NCI-H748 (cell line): ENCODE measurements around the gene HMGN4.
A peak's percentile ranks its signal among the peaks of the same experiment; 100 is the strongest.

Source experiments
- DNase-seq: peaks from one replicate; lab custom pipeline; 2025; ENCODE audit not compliant: unreplicated experiment; lab: John Stamatoyannopoulos, UW

The HMGN4 gene

DNA sequence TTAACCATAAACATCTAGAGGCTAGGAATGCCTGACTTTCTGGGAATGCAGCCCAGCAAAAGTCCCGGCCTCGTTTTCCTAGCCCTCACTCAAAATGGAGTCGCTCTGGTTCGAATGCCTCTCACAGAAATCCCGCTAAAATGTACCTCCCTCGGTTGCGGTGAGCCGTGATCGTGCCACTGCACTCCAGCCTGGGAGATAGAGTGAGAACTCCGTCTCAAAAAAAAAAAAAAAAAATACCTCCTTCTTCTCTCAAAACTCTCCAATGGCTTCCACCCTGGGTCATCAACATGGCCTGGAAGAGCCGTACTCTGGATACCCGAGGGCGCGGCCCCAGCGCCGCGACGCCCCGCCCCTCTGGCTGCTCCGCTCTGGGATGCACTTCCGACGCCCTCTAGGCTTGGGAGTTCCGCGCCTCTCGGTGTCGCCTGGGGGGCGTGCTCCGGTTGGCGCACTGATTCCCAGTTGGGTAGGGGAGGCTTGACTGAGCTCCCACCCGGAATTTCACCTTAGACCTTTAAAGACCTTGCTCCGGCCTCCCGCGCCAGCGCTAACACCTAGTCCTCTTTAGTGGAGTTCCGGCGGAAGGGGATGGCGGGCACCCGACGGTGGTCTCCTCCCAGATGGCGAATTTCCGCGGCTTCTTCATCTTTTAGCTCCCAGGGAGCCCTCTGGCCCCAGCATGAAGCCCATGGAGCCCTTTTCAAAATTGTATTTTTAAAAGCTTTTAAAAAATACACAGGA lies 12.3 kb downstream of the HMGN4 start:
- DNase-seq: peak; percentile 90

DNA sequence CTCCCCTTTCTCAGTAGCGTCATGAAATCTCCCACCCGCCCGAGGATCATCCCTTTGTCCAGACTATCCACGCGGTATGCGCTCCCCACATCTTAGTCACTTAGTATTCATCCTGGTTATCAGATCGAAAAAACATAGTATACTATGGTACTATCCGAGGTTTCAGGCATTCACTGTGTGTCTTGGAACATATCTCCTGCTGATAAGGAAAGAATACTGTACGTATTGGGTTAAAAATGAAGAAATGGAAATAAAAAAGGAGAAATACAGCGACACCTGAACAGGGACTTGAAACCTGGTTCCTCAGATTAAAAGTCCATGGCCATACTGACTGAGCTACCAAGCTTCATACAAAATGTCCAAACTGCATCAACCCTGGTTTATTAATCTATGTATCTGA lies 14.0 kb downstream of the HMGN4 start:
- peak; percentile 20 for DNase-seq

DNA sequence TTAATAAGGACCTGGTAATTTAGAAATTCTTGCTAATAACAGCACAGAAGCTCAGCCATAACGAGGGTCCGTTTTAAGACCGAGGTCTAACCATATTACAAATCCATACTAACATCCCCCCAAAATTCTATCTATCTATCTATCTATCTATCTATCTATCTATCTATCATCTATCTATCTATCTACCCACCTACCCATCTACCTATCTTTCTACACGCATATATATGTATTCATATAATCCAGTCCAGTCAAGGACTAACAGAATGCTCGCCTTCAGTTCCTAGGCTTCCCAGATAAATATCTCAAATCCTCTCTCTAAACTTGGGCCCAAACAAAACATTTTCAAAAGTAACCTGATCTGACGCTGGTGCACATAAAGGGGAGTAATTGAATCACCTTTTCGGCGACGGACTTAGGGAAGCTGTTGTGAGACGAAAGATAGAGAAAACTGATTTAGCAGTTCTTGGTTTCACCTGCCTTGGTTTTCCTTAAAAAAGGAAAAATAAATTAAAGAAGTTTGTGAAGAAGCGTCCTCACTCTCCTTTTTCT lies 14.5 kb downstream of the HMGN4 start:
- DNase-seq: peak; percentile 61

DNA sequence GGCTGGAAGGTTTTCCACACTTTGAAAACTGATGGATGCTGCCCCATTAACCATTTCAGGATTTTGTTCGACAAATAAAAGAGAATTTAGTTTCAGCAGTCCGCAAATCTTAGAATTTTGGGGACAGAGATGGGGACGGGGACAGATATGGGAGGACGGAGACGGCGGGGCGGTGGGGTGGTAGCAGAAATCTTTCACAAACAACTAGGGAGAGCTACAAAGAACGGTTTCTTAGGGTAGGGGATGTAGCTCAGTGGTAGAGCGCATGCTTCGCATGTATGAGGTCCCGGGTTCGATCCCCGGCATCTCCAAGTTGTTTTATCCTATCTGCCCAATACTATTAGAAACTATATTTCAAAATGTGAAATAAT lies 15.1 kb downstream of the HMGN4 start:
- DNase-seq: peak; percentile 84

DNA sequence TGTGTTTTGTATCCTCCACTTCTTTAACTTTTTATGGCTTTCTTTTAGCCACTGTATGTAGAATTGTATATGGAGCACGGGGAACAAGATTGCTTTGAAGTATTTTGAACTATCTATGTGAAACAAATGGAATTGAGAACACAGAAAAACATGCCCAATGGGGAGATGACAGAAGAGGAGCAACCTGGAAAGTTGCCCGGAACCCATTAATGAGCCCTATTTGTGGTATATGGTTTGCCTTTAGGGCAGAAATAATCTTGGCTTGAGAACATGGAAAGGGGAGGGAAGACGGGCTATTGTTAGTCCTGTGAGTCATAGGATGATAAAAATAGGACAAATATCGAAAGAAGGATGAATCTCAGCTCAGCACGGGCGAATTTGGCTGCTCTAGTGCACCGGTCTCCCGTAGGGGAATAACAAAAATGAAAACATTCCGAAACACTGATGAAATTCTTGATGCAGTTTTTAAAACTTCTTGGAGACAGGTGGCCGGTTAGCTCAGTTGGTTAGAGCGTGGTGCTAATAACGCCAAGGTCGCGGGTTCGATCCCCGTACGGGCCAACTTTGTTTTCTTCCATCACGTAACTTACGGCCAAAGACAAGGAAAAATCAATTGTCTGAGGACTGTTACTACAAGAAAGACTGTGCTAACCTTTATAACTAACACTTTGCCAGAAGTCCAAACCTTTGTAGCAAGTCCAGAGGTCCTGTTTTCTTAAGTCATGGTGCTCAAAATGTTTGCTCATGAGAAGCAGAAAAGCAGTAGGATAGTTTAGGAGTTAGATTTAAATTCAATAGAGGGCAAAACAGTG lies 15.7 kb downstream of the HMGN4 start:
- DNase-seq: peak; percentile 86

DNA sequence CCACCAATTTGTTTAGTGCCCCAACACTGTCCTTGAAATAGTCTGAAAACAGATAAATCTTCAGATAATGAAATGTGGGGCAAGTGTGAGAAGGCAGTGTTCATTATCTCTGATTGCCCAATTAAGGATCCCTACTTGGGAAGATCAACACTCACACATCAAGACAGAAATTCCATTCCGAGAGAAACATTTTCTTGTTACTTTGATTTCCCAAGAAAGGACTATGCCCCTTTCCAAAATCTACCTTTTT lies 16.2 kb downstream of the HMGN4 start:
- no peak for DNase-seq

DNA sequence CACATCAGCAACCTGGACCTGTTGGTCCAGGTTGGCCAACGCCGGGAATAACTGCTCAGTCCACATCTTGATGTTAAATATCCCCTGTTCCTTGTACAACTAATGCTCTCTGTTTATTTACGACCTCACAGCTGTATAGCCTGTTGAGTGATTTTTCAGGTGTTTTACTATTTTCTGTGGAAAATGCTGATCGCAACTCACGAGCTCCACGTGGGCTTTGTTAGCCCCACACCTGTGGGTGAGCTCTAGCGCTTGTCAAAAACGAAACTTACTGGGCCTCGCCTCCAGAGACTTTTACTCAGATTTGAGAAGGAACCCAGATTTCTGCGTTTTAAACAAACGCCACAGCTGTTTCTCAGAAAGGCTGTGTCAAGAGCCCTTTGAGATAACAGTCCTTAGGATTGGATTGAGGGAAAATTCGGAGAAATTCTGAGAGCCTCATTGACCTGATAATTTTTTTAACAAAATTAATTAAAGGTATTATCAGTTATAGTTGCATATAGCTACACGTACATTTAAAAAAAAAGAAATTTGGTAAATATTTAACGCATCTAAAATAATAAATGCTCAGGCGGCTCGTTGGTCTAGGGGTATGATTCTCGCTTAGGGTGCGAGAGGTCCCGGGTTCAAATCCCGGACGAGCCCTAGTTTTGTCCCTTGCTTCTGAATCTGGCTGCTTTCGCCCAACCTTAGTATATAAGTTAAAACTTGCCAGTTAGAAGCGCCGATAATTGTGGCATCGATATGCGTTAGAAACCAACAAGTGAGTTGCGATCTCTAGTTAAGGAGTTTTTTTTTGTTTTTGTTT lies 16.7 kb downstream of the HMGN4 start:
- peak; percentile 45 for DNase-seq

DNA sequence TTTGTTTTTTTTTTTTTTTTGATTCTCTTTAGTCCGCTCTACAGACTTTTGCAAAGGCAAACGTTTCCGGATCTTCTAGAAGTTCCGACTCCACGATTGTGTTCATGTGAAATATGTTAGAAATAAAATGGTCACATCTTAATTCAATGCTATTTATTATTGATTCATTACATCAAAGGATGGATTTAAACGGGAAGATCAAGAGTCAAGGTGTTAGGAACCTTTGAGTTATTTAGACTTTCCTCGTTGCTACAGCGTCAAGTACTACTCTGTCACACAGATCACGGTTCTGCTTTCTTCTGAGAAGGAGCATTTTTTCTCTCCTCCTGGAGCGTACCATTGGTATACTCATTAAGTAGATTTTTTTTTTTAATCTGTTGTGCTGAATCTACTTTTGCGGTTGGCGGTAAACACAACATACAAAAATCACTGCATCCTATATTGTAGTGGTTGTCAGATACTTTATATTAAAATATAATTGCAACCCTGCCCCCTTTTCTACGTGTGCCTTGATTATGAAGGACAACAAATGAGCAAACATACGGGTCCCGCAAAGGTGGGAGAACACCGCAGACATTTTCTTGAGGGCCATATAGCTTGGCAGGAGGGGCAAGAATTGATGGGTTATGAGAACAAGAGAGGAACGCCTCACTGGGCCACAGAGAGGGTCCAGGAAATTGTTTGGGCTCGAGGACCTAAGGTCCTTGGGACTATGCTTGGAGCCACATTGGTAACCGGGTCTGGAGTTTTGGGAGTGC lies 17.5 kb downstream of the HMGN4 start:
- DNase-seq: no peak

DNA sequence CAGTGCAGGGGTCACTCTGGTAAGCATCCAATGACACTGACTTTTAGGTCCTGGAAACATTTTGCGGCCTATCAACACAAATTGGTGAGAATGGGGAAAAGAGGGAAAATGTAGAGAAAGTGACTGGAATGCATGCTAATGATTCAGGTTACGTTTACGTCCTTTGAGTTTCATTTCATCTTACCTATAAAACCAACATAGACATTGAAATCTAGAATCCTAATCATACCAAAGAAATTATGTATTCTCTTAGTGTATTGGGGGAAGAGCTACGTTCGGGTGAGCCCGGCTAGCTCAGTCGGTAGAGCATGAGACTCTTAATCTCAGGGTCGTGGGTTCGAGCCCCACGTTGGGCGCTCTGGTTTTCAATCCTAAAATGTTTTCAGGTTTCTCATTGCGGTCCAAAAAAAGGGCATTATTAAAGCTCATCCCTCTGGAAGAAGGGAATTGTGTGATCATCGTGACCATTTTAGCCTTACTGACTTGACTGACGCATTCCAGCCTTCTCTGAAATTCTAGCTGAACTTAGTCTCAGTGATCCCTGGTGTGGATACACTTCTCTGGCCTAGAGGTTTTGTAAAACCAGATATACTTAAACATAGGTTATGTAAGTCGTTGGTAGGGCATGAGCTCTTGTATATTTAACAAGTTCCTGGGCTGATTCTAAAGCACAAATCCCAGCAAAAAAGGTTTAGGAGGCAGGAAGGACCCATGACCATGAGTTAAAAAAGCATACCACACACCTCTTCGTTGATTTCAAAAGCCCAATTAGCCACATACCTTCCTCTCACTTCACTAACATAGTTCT lies 18.3 kb downstream of the HMGN4 start:
- peak; percentile 83 for DNase-seq

DNA sequence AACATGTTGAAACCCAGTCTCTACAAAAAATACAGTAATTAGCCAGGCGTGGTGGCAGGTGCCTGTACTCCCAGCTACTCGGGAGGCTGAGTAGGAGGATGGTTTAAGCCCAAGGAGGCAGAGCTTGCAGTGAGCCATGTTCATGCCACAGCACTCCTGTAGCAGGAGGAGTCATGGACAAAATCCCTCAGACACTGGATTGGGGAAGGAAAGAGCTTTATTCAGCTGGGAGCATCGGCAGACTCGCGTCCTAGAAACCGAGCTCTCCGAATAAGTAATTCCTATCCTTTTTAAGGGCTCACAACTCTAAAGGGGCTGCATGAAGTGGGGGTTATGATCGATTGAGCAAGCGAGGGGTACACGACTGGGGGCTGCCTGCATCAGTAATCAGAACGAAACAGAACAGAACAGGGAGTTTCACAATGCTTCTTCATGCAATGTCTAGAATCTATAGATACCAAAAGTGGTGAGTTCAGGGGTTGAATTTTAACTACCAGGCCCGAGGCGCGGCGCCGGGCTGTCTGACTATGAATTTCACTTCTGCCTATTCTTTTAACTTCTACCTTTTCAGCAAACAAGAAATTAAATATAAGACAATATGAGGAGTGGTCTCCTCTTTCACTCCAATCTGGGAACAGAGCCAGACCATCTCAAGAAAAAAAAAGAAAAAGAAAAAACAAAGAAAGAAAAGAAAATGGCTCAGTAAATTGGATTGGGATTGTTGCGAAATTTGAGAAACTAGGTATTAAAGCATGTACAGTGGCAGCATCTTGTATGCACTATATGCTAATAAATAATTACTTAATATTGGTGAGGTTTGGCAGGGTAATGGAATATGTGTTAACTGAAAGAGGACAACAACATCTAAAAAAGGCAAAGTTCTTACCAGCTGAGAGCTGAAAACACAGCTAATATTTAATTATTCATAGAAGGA lies 23.6 kb downstream of the HMGN4 start:
- DNase-seq: no peak

DNA sequence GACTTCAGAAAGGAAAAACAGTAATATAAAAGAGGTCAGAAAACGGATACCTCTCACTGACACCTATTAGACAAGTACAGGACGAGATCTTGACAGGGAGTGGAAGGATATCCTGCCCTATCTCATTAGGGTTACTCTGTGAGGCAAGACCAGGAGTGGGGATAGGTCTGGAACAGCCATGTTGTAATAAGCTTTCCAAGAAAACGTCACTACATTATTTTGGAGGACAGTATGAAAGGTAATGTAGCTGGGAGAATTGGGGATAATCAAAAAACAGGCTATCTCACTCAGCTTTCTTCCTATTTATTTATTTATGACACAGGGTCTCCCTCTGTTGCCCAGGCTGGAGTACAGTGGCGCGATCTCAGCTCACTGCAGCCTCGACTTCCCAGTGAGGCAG lies 25.3 kb downstream of the HMGN4 start:
- DNase-seq: no peak

DNA sequence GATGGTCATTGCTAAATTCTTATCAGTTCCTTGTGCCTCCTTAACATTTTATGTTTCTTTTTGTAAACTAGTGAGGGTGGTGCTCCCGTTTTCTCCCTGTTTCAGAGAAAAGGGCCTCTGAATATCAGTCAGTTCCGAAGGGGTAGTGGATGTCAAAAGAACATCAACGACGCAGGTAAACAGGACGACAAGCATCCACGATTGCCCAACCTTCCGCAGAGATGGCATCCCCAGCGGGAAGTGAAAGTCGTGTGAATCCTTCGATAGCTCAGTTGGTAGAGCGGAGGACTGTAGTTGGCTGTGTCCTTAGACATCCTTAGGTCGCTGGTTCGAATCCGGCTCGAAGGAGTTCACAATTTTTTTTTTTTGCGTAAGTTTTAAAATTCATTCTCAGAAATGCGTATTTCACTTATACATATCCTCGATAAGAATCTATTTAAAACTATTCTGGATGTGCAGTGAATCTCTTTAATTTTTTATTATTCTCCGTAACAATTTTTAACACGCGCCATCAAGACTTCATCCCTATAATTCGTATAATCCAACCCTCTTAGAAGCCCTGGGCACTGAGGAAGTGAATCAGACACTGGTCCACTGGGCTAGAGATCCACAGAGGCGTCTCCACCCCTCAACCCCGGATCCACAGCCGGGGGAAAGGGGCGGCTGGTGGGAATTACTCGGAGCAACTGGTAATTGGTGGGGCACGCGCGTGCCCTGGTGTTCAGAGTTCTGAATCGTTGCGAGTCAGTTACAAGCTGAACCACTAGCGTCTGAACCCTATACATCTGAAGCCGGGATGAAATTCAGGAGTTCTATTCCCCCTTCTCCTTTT lies 30.7 kb downstream of the HMGN4 start:
- peak; percentile 94 for DNase-seq

DNA sequence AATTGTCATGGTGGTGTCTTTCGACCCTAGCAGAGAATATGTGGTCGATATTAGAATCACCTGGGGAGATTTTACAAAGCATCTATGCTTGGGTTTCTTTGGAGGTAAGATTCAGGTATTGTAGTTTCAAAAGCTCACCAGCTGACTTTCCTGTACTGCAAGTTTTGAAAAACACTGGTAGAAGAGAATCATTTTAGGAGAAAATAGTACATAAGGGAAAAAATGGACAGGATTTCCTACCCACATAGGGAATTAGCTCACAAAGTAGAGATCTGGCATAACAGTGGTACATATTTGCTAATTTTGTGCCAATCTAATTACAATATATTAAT lies 31.2 kb downstream of the HMGN4 start:
- no peak for DNase-seq

DNA sequence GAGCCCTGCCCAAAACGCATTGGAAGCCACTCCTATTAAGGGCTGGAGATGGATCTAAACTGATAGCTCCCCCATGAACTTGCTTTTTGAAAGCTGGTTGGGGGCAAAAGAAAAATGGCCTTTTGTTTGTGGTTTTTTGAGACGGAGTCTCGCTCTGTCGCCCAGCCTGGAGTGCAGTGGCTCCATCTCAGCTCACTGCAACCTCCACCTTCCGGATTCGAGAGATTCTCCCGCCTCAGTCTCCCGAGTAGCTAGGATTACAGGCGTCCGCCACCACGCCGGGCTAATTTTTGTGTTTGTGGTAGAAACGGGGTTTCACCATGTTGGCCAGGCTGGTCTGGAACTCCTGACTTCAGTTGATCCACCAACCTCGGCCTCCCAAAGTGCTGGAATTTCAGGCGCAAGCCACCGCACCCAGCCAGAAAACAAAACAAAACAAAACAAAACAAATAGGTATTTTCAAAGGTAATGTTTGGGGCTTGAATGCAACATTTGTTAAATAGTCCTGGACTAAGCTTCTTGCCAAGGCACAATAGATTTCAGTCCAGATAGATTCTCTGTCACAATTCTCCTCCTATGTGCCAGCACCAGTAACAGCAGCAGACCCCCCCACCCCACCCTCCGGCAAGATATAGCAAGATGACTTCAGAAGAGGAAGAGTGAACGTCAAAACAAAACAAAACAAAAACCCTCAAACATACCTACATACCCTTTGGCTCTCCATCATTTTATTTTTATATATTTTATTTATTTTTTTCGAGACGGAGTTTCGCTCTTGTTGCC lies 32.1 kb downstream of the HMGN4 start:
- peak; percentile 24 for DNase-seq

DNA sequence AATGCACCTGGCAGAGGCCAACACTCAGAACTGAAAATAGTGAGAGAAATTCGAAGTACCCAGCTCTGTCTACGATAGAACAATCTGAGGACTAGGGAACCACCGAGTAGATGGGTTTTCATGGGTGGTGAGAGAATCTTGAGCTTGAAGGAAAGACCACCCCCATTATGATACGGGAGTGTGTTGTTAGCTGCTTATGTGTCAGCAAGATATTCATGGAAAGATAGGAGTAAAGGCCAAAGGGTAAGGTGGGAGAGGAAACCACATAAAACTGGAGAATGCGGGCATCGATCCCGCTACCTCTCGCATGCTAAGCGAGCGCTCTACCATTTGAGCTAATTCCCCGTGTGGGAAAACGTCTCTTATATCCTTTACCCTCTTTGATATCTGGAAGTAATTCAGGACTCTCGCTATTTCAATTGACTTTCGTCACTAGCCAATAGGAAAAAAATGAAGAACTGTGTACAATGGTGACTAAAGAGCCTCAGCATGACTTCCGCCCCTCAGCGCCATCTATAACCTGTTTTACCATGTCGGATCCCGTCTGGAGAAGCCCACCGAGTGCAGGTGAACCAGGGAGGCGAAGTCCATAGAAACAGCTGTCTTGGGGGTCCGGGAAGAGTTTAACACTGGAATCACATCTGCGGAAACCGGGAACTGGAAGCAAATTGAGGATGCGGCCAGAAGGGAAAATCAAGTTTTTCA lies 33.6 kb downstream of the HMGN4 start:
- DNase-seq: peak; percentile 96

DNA sequence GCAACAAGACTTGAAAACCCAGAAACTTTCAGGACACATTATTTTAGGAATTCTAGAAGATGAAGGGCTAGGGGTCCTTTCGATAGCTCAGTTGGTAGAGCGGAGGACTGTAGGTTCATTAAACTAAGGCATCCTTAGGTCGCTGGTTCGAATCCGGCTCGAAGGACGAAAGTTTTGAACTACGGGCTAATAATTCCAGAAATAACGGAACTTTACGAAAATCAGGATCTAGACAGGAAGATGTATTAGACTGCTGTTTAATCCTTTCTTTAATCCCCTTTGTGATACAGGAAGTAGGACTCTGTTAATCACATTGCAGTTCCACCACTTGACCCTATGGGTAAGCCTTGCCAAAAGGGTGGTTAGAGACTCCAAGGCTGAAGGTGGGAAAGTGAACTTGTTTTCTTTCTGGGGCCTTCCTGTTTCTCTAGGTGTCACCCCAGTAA lies 37.4 kb downstream of the HMGN4 start:
- DNase-seq: no peak

DNA sequence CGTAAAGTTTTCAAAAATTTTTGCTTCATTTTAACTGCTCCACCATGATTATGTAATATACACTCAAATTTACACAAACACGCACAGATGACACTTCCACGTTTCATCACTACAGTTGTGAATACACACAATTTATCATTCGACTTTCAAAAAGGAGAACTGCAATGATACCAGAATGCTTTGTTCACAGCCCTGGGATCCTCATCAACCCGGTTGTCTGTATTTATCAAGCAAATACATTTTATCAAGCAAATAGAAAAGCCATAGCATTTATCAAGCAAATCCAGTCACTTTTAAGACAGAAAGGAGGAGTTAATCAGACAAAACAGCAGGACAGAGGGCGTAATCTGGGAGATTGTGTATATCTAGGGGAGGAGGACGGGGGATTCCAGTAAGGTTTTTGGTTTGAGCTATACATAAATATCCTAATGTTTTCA lies 38.3 kb downstream of the HMGN4 start:
- no peak for DNase-seq
